ENCODE results near the gene ZBTB47. TPM values are rescaled to one million over a fixed set of nuclear protein-coding genes. Genes with fewer than 3 reads are reported as not detected.

ZBTB47 gene
- total and polyA plus RNA-seq, 2 donors (not counting 3 experiments of a cell fraction or from before 2014, with no cell fraction given), result 10.6 to 14.5 TPM

DNA sequence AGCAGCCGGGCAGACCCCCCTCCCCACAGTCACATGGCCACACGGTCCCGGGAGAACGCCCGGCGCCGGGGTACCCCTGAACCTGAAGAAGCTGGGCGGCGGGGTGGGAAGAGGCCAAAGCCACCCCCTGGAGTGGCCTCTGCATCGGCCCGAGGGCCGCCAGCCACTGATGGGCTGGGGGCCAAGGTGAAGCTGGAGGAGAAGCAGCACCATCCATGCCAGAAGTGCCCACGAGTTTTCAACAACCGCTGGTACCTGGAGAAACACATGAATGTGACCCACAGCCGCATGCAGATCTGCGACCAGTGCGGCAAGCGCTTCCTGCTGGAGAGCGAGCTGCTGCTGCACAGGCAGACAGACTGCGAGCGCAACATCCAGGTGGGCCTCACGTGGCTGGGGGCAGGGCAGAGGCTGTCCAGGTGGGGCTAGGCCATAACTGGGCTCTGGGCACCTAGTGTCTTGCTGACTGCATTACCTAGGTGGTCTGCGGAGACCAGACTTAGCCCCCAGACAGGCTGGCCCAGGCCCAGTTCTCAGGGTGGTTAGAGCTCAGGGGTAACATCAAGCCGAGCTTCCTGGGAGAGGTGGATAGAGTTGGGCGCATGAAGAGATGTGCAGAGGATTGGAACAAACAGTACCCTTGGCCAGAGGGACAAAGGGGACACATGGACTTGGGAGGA, 6.1 kb downstream of the ZBTB47 start:
- FAIRE-seq, result no peak
- Histone ChIP-seq H3K4me3 (replicated peaks in 1 of 3; ENCODE audit: insufficient read depth in 1 of 3, low read depth in 1 of 3, low read length in 3 of 3) (no peak overlapping the region), H3K9me3 (replicated peaks; ENCODE audit: control insufficient read depth, insufficient read depth, low read length) (no peaks in the 10 kb centered on the region), H3K27me3 (ENCODE audit: control insufficient read depth in 2 of 2, insufficient read depth in 2 of 2, low read length in 2 of 2) (no peaks in the 10 kb centered on the region), H3K4me2 (ENCODE audit: insufficient read depth, low read length) (no peak overlapping the region), H3K36me3 (ENCODE audit: control insufficient read depth in 2 of 2, extremely low read depth in 1 of 2, insufficient read depth in 2 of 2, low read length in 2 of 2) (peaks cover 0 to 10% of the 10 kb centered on the region in 2 experiments), H2AFZ (ENCODE audit: low read depth, low read length) (no peak overlapping the region), H4K20me1 (replicated peaks; ENCODE audit: control insufficient read depth, extremely low read depth, insufficient read depth, low read length) (no peaks in the 10 kb centered on the region), H3K27ac (ENCODE audit: insufficient read depth, low read depth, low read length) (no peak overlapping the region), H3K79me2 (ENCODE audit: control insufficient read depth, insufficient read depth, low read length) (peaks cover 15% of the 10 kb centered on the region), H3K9ac (replicated peaks; ENCODE audit: extremely low read depth, insufficient read depth, low read length) (no peak overlapping the region), H3K9me1 (replicated peaks; ENCODE audit: control insufficient read depth, extremely low read depth, insufficient read depth, low read length) (no peaks in the 10 kb centered on the region), H3K4me1 (ENCODE audit: control insufficient read depth, extremely low read depth, insufficient read depth, low read length) (peaks cover 14% of the 10 kb centered on the region)
- TF ChIP-seq GATA2 (IDR thresholded peaks at IDR 0.05; ENCODE audit: insufficient read depth, insufficient read length, low read depth, low read length) (no peak), MYC (IDR thresholded peaks at IDR 0.05; ENCODE audit: low read depth, low read length) (no peak), JUN (IDR thresholded peaks at IDR 0.05; ENCODE audit: borderline replicate concordance, insufficient read depth, insufficient read length, low read depth) (no peak), MAX (IDR thresholded peaks at IDR 0.05; ENCODE audit: insufficient read depth, insufficient read length) (no peak), EZH2 (IDR thresholded peaks at IDR 0.05; ENCODE audit: borderline replicate concordance, low read depth, low read length, severe bottlenecking) (no peak), POLR2AphosphoS5 (IDR thresholded peaks at IDR 0.05; ENCODE audit: insufficient read depth, low read depth, low read length) (no peak), CTCF (IDR thresholded peaks at IDR 0.05; ENCODE audit: extremely low read depth in 1 of 2, insufficient read depth in 1 of 2, low read depth in 1 of 2, low read length in 2 of 2) (no peak), FOS (IDR thresholded peaks at IDR 0.05; ENCODE audit: borderline replicate concordance, insufficient read depth, low read length) (no peak), POLR2A (IDR thresholded peaks at IDR 0.05; ENCODE audit: low read depth, low read length) (no peak)
- no peak for DNase-seq (ENCODE audit: low read depth, low spot score)
- intact Hi-C loops (cut with micrococcal nuclease), result no loop called here
- dilution Hi-C loops (cut with MboI; ENCODE audit: extremely low pct_ligation_motif_present, low sequenced_read_pairs), result no loop called here
- BruUV-seq (replicated peaks), result no TSS peak
- ChIA-PET CTCF (no interaction called here), POLR2A (interaction anchor here (0.6 kb wide), 1 partner anchor 57 kb away, joined by 5 read pairs; no protein-coding TSS in a partner anchor)
